ENCODE measurements around the gene OPHN1.
"Not testable (repeated sequence)": the region's sequence is repeated elsewhere in the genome, so short reads cannot be mapped to it uniquely, and the experiment has no call there.

OPHN1 gene

DNA sequence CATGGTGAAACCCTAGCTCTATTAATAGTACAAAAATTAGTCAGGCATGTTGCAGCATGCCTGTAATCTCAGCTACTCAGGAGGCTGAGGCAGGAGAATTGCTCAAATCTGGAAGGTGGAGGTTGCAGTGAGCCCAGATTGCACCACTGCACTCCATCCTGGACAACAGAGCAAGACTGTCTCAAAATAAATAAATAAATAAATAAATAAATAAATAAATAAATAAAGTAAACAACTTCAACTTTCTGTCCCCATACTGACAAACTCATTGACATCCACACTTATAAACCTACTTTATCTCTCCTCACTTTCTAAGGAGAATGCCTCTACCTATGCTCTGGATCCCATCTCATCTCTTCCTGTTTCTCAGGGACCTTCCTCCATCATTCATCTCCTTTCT is 354.5 kb downstream of the OPHN1 start:
- not testable (repeated sequence) for H2BK15ac ChIP-seq (ENCODE audit: low read length); H3K4ac ChIP-seq (ENCODE audit: low read length); H2BK120ac ChIP-seq (ENCODE audit: low read depth, low read length); H4K91ac ChIP-seq (ENCODE audit: low read depth, low read length, poor library complexity); DNase-seq (ENCODE audit: low spot score); H3K23ac ChIP-seq (ENCODE audit: low read depth, low read length, poor library complexity); H3K4me1 ChIP-seq (ENCODE audit: control insufficient read depth in 2 of 2, insufficient read depth in 1 of 2, low read depth in 1 of 2, low read length in 2 of 2); H2AK5ac ChIP-seq (ENCODE audit: low read depth, low read length); H3K9ac ChIP-seq (ENCODE audit: low read depth, low read length, poor library complexity); H4K8ac ChIP-seq (ENCODE audit: low read depth, low read length); H3K14ac ChIP-seq (ENCODE audit: low read length); H3K4me2 ChIP-seq (ENCODE audit: insufficient read depth, low read length, poor library complexity, severe bottlenecking); H3K4me3 ChIP-seq (ENCODE audit: low read length in 2 of 2); H3K9me3 ChIP-seq (replicated peaks in 1 of 2; ENCODE audit: control insufficient read depth in 2 of 2, insufficient read depth in 1 of 2, low read depth in 1 of 2, low read length in 2 of 2); H3K79me1 ChIP-seq (ENCODE audit: low read depth, low read length); H2BK12ac ChIP-seq (ENCODE audit: low read length); H3K27ac ChIP-seq (replicated peaks; ENCODE audit: low read length); H2AFZ ChIP-seq (ENCODE audit: low read length); H2BK5ac ChIP-seq (ENCODE audit: low read length); H3K18ac ChIP-seq (ENCODE audit: low read length); H3K27me3 ChIP-seq (ENCODE audit: control insufficient read depth in 3 of 3, insufficient read depth in 3 of 3, low read depth in 1 of 3, low read length in 3 of 3); H3K36me3 ChIP-seq (replicated peaks in 1 of 2; ENCODE audit: control insufficient read depth in 2 of 2, insufficient read depth in 2 of 2, low read length in 2 of 2)

DNA sequence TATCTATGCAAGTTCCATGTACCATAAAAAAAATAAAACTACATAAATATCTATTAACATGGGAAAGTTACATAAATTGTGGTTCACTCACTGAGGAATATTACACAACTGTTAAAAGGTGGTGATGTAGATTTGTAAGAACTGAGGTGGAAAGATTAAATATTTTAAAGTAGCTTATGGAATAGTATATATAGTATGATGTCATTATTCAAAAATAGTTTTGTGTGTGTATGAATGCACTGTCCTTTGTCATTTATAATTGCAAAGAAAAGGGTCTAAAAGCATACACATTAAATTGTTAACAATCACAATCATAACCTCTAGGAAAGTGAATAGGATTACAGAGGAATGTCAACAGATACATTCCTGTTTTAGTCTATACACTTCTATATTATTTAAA is 355.9 kb downstream of the OPHN1 start:
- no peak overlapping the region for H2AK5ac ChIP-seq (ENCODE audit: low read depth, low read length)
- no peaks in the 10 kb centered on the region for H3K36me3 ChIP-seq (replicated peaks in 1 of 2; ENCODE audit: control insufficient read depth in 2 of 2, insufficient read depth in 2 of 2, low read length in 2 of 2)
- no peaks in the 10 kb centered on the region for H3K79me1 ChIP-seq (ENCODE audit: low read depth, low read length)
- H3K23ac ChIP-seq (ENCODE audit: low read depth, low read length, poor library complexity), result no peak overlapping the region
- no peak for DNase-seq (ENCODE audit: low spot score)
- no peak overlapping the region for H3K27ac ChIP-seq (replicated peaks; ENCODE audit: low read length)
- H4K8ac ChIP-seq (ENCODE audit: low read depth, low read length), result no peak overlapping the region
- H3K27me3 ChIP-seq (ENCODE audit: control insufficient read depth in 3 of 3, insufficient read depth in 3 of 3, low read depth in 1 of 3, low read length in 3 of 3), result no peaks in the 10 kb centered on the region
- H3K4me1 ChIP-seq (ENCODE audit: control insufficient read depth in 2 of 2, insufficient read depth in 1 of 2, low read depth in 1 of 2, low read length in 2 of 2), result no peaks in the 10 kb centered on the region
- H3K4me3 ChIP-seq (ENCODE audit: low read length in 2 of 2), result no peak overlapping the region
- H2BK120ac ChIP-seq (ENCODE audit: low read depth, low read length), result no peak overlapping the region
- H2BK5ac ChIP-seq (ENCODE audit: low read length), result no peak overlapping the region
- H3K18ac ChIP-seq (ENCODE audit: low read length), result no peak overlapping the region
- H2AFZ ChIP-seq (ENCODE audit: low read length), result no peak overlapping the region
- H3K4me2 ChIP-seq (ENCODE audit: insufficient read depth, low read length, poor library complexity, severe bottlenecking), result no peak overlapping the region
- H3K4ac ChIP-seq (ENCODE audit: low read length), result no peak overlapping the region
- H2BK15ac ChIP-seq (ENCODE audit: low read length), result no peak overlapping the region
- no peak overlapping the region for H3K14ac ChIP-seq (ENCODE audit: low read length)
- no peak overlapping the region for H3K9ac ChIP-seq (ENCODE audit: low read depth, low read length, poor library complexity)
- no peaks in the 10 kb centered on the region for H3K9me3 ChIP-seq (replicated peaks in 1 of 2; ENCODE audit: control insufficient read depth in 2 of 2, insufficient read depth in 1 of 2, low read depth in 1 of 2, low read length in 2 of 2)
- no peak overlapping the region for H2BK12ac ChIP-seq (ENCODE audit: low read length)
- H4K91ac ChIP-seq (ENCODE audit: low read depth, low read length, poor library complexity), result no peak overlapping the region

DNA sequence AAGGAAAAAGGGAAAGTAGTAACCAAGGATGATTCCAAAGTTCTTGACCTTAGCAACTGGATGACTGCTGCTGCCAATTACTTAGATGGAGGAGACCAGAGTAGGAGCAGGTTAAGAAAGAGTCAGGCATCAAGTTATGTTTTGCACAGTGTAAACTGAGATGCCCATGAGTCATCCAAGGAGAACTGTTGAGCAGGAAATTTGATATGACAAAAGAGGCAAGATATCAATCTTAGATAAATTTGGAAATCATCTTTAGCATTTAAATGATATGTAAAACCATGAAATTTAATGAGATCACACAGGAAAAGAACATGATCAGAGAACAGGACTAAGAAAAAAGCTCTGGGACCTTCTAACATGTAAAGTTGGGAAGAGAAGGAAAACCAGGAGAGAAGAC is 361.3 kb downstream of the OPHN1 start:
- Histone ChIP-seq H3K9ac (ENCODE audit: low read depth, low read length, poor library complexity) (no peak overlapping the region), H3K4me1 (ENCODE audit: control insufficient read depth in 2 of 2, insufficient read depth in 1 of 2, low read depth in 1 of 2, low read length in 2 of 2) (no peaks in the 10 kb centered on the region), H2BK120ac (ENCODE audit: low read depth, low read length) (no peak overlapping the region), H2AK5ac (ENCODE audit: low read depth, low read length) (no peak overlapping the region), H3K79me1 (ENCODE audit: low read depth, low read length) (no peaks in the 10 kb centered on the region), H3K14ac (ENCODE audit: low read length) (no peak overlapping the region), H4K91ac (ENCODE audit: low read depth, low read length, poor library complexity) (no peak overlapping the region), H3K36me3 (replicated peaks in 1 of 2; ENCODE audit: control insufficient read depth in 2 of 2, insufficient read depth in 2 of 2, low read length in 2 of 2) (no peaks in the 10 kb centered on the region), H3K18ac (ENCODE audit: low read length) (no peak overlapping the region), H4K8ac (ENCODE audit: low read depth, low read length) (no peak overlapping the region), H3K27ac (replicated peaks; ENCODE audit: low read length) (no peak overlapping the region), H2BK5ac (ENCODE audit: low read length) (no peak overlapping the region), H3K23ac (ENCODE audit: low read depth, low read length, poor library complexity) (no peak overlapping the region), H3K4me3 (ENCODE audit: low read length in 2 of 2) (no peak overlapping the region), H3K9me3 (replicated peaks in 1 of 2; ENCODE audit: control insufficient read depth in 2 of 2, insufficient read depth in 1 of 2, low read depth in 1 of 2, low read length in 2 of 2) (no peaks in the 10 kb centered on the region), H3K4ac (ENCODE audit: low read length) (no peak overlapping the region), H2AFZ (ENCODE audit: low read length) (no peak overlapping the region), H3K27me3 (ENCODE audit: control insufficient read depth in 3 of 3, insufficient read depth in 3 of 3, low read depth in 1 of 3, low read length in 3 of 3) (no peaks in the 10 kb centered on the region), H2BK12ac (ENCODE audit: low read length) (no peak overlapping the region), H3K4me2 (ENCODE audit: insufficient read depth, low read length, poor library complexity, severe bottlenecking) (no peak overlapping the region), H2BK15ac (ENCODE audit: low read length) (no peak overlapping the region)
- DNase-seq (ENCODE audit: low spot score), result no peak

DNA sequence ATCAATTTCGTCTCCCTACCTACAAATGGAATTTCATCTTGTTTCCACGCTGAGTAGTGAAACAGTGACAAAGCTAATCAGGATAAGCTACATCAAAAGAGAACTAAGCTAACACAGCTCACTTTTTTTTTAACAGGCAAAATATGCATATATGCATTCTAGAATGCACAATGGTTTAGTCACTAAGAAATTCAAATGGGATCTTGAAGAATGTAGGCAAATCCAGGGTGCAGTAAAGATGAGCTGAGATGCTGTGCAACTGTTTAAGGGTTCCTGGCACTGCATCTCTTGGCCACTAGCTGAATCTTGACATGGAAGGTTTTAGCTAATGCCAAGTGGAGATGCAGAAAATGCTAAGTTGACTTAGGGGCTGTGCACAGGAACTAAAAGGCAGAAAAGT is 363.2 kb downstream of the OPHN1 start:
- not testable (repeated sequence) for H2BK5ac ChIP-seq (ENCODE audit: low read length); H3K79me1 ChIP-seq (ENCODE audit: low read depth, low read length); H4K91ac ChIP-seq (ENCODE audit: low read depth, low read length, poor library complexity); H2AFZ ChIP-seq (ENCODE audit: low read length); H3K9ac ChIP-seq (ENCODE audit: low read depth, low read length, poor library complexity); H2BK15ac ChIP-seq (ENCODE audit: low read length); H2BK120ac ChIP-seq (ENCODE audit: low read depth, low read length); H3K4me1 ChIP-seq (ENCODE audit: control insufficient read depth in 2 of 2, insufficient read depth in 1 of 2, low read depth in 1 of 2, low read length in 2 of 2); H3K27me3 ChIP-seq (ENCODE audit: control insufficient read depth in 3 of 3, insufficient read depth in 3 of 3, low read depth in 1 of 3, low read length in 3 of 3); H4K8ac ChIP-seq (ENCODE audit: low read depth, low read length); H3K4me2 ChIP-seq (ENCODE audit: insufficient read depth, low read length, poor library complexity, severe bottlenecking); H3K4me3 ChIP-seq (ENCODE audit: low read length in 2 of 2); H2BK12ac ChIP-seq (ENCODE audit: low read length); H3K27ac ChIP-seq (replicated peaks; ENCODE audit: low read length); DNase-seq (ENCODE audit: low spot score); H3K23ac ChIP-seq (ENCODE audit: low read depth, low read length, poor library complexity); H3K14ac ChIP-seq (ENCODE audit: low read length); H2AK5ac ChIP-seq (ENCODE audit: low read depth, low read length); H3K36me3 ChIP-seq (replicated peaks in 1 of 2; ENCODE audit: control insufficient read depth in 2 of 2, insufficient read depth in 2 of 2, low read length in 2 of 2); H3K18ac ChIP-seq (ENCODE audit: low read length); H3K9me3 ChIP-seq (replicated peaks in 1 of 2; ENCODE audit: control insufficient read depth in 2 of 2, insufficient read depth in 1 of 2, low read depth in 1 of 2, low read length in 2 of 2); H3K4ac ChIP-seq (ENCODE audit: low read length)
- WGBS, 2 donors (ENCODE audit: extremely low coverage in 2 of 2, insufficient read length in 2 of 2, insufficient replicate concordance in 1 of 2), result no CpG with 5 or more reads among the region's 2 CpGs
